ENCODE data around the gene MCUB.

The MCUB gene

GRCh38 chr4:109690690-109691410, 130.8 kb downstream of the MCUB start:
- Histone ChIP-seq H3K9me3 (replicated peaks; ENCODE audit: low read length) (no peaks in the 10 kb centered on the region), H3K4me3 (ENCODE audit: low read length) (no peak overlapping the region), H3K4me2 (ENCODE audit: low read length) (no peak overlapping the region), H3K4me1 (ENCODE audit: control insufficient read depth, insufficient read depth, low read length) (no peaks in the 10 kb centered on the region), H3K27me3 (ENCODE audit: control insufficient read depth, insufficient read depth, low read length) (no peaks in the 10 kb centered on the region), H3K36me3 (ENCODE audit: insufficient read depth, low read length) (peaks cover 23% of the 10 kb centered on the region), H3K9ac (ENCODE audit: low read depth, low read length) (no peak overlapping the region)

- no peaks in the 10 kb centered on the region for H3K4me1 ChIP-seq (ENCODE audit: control insufficient read depth, insufficient read depth, low read length)
- H3K36me3 ChIP-seq (ENCODE audit: insufficient read depth, low read length), result peaks cover 23% of the 10 kb centered on the region
- H3K27me3 ChIP-seq (ENCODE audit: control insufficient read depth, insufficient read depth, low read length), result no peaks in the 10 kb centered on the region
- no peak overlapping the region for H3K9ac ChIP-seq (ENCODE audit: low read depth, low read length)
- no peak overlapping the region for H3K4me3 ChIP-seq (ENCODE audit: low read length)
- no peak overlapping the region for H3K4me2 ChIP-seq (ENCODE audit: low read length)
- H3K9me3 ChIP-seq (replicated peaks; ENCODE audit: low read length), result no peaks in the 10 kb centered on the region
Observed at GRCh38 chr4:109691411-109691920, 131.4 kb downstream of the MCUB start.

GRCh38 chr4:109698656-109699055, 138.6 kb downstream of the MCUB start:
- Histone ChIP-seq H3K4me3 (ENCODE audit: low read length) (no peak overlapping the region), H3K9ac (ENCODE audit: low read depth, low read length) (no peak overlapping the region), H3K9me3 (replicated peaks; ENCODE audit: low read length) (no peaks in the 10 kb centered on the region), H3K4me2 (ENCODE audit: low read length) (no peak overlapping the region), H3K4me1 (ENCODE audit: control insufficient read depth, insufficient read depth, low read length) (peaks cover 7% of the 10 kb centered on the region), H3K36me3 (ENCODE audit: insufficient read depth, low read length) (peaks cover 16% of the 10 kb centered on the region), H3K27me3 (ENCODE audit: control insufficient read depth, insufficient read depth, low read length) (no peaks in the 10 kb centered on the region)

DNA sequence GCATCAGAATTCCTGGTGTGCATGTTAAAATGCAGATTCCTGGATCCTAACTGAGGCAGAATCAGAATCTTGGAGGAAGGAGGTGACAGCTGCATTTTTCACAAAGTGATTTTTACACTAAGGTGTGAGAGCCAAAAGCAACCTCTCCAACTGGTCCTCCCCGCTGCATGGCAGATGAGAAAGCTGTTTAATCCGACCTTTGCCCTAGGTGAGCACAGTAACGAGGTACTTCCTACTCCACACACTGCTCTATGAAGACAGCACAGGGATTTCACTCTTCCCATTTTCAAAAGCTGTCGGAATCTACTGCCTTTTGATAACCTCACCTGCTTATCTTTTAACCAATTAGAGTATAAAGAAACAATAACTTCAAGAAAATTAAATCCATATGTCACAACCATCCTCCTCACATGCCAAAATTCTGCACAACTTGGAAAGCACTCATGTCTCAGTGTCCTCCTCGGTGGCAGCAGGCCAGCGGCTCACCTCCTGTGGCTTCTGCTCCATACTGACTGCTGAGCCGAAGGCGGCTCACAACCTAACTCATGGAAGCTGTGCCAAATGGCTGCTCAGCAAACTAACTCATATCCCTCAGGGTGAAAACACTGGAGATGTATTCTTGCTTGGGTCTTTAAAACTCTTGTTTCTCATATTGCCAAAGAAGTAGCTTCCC, 139.6 kb downstream of the MCUB start:
- H3K9me3 ChIP-seq (replicated peaks; ENCODE audit: low read length), result no peaks in the 10 kb centered on the region
- peaks cover 9% of the 10 kb centered on the region for H3K36me3 ChIP-seq (ENCODE audit: insufficient read depth, low read length)
- H3K4me1 ChIP-seq (ENCODE audit: control insufficient read depth, insufficient read depth, low read length), result peaks cover 7% of the 10 kb centered on the region
- no peak overlapping the region for H3K4me2 ChIP-seq (ENCODE audit: low read length)
- no peaks in the 10 kb centered on the region for H3K27me3 ChIP-seq (ENCODE audit: control insufficient read depth, insufficient read depth, low read length)
- H3K4me3 ChIP-seq (ENCODE audit: low read length), result no peak overlapping the region
- H3K9ac ChIP-seq (ENCODE audit: low read depth, low read length), result no peak overlapping the region

DNA sequence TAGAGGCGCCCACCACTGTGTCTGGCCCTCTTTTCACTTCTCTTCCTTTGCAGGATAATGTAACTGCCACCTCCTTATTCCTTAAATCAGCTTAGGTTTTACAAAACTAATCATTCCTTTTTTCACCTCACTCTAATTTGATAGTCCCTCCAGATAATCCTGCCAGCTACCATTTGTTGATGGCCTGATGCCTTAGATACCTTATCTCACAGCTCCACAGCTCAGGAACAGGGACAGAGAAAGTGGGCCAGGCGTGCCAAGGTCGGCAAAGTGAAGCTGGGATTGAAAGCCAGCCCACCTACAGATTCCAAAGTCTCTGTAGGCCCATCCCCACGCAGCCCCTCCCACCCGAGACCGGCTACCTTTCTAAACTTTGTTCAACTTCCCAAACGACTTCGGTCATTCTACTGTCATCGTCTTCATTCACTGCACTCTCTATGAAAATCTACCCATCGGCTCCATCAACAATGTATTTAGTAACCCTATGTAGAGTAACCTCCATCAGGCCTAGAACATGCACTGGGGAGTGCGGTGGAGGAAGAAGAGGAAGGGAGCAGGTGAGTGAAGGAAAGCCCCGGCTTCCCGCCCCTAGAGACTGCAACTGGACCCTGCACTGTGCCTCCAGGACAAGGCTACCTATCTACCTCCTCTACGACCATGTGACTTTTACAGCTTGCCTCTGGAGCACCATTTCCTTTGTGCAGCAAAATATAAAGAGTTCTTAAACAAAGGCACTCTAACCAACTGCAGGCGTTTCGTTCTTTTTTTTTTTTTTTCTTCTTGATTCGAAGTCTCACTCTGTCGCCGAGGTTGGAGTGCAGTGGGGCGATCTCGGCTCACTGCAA, 141.7 kb downstream of the MCUB start:
- Histone ChIP-seq H3K4me2 (ENCODE audit: low read length) (peak overlapping the region; percentile 96), H3K4me1 (ENCODE audit: control insufficient read depth, insufficient read depth, low read length) (peaks cover 7% of the 10 kb centered on the region), H3K9me3 (replicated peaks; ENCODE audit: low read length) (no peaks in the 10 kb centered on the region), H3K36me3 (ENCODE audit: insufficient read depth, low read length) (peaks cover 9% of the 10 kb centered on the region), H3K4me3 (ENCODE audit: low read length) (peak overlapping the region; percentile 96), H3K27me3 (ENCODE audit: control insufficient read depth, insufficient read depth, low read length) (no peaks in the 10 kb centered on the region), H3K9ac (ENCODE audit: low read depth, low read length) (peak overlapping the region; percentile 93)

- H3K27me3 ChIP-seq (ENCODE audit: control insufficient read depth, insufficient read depth, low read length), result no peaks in the 10 kb centered on the region
- H3K4me3 ChIP-seq (ENCODE audit: low read length), result peak within 1 kb of the TSS; percentile 96
- H3K4me1 ChIP-seq (ENCODE audit: control insufficient read depth, insufficient read depth, low read length), result peaks cover 7% of the 10 kb centered on the region
- H3K9ac ChIP-seq (ENCODE audit: low read depth, low read length), result peak within 1 kb of the TSS; percentile 93
- peak within 1 kb of the TSS; percentile 96 for H3K4me2 ChIP-seq (ENCODE audit: low read length)
- no peaks in the 10 kb centered on the region for H3K36me3 ChIP-seq (ENCODE audit: insufficient read depth, low read length)
- H3K9me3 ChIP-seq (replicated peaks; ENCODE audit: low read length), result no peaks in the 10 kb centered on the region
Observed at GRCh38 chr4:109702950-109703663, 143.1 kb downstream of the MCUB start, which contains the start of gene CASP6. Gene CASP6, minus strand, starts transcription at chr4:109703445. Its CDS starts 50 bp downstream, at chr4:109703395.

DNA sequence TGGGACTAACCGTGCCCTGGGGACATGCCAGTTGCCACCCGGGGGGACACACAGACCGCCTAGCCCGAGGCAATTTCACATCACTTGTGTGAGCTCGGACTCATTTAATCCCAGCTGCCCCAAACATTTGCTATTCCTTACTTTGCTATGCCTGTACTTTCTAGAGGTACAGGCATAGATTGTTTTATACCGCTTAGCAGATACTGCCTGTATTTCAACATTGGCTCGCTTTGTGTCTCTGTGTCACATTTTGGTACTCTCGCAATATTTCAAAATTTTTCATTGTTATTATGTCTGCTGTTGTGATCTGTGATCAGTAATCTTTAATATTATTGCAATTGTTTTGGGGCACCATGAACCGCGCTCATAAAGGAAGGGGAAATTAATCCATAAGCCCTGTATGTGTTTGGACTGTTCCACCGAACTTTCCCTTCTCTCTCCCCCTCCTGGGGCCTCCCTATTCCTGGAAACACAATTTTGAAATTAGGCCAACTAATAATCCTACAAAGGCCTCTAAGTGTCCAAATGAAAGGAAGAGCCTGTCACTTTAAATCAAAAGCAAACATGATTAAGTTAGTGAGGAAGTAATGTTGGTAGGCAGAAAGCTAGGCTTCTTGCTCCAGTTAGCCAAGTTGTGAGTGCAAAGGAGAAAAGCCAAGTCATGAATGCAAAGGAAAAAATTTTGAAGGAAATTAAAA, 143.8 kb downstream of the MCUB start:
- peak overlapping the region; percentile 93 for H3K9ac ChIP-seq (ENCODE audit: low read depth, low read length)
- peak overlapping the region; percentile 96 for H3K4me2 ChIP-seq (ENCODE audit: low read length)
- H3K4me3 ChIP-seq (ENCODE audit: low read length), result peak overlapping the region; percentile 96
- peaks cover 7% of the 10 kb centered on the region for H3K4me1 ChIP-seq (ENCODE audit: control insufficient read depth, insufficient read depth, low read length)
- no peaks in the 10 kb centered on the region for H3K9me3 ChIP-seq (replicated peaks; ENCODE audit: low read length)
- H3K27me3 ChIP-seq (ENCODE audit: control insufficient read depth, insufficient read depth, low read length), result no peaks in the 10 kb centered on the region
- no peaks in the 10 kb centered on the region for H3K36me3 ChIP-seq (ENCODE audit: insufficient read depth, low read length)

DNA sequence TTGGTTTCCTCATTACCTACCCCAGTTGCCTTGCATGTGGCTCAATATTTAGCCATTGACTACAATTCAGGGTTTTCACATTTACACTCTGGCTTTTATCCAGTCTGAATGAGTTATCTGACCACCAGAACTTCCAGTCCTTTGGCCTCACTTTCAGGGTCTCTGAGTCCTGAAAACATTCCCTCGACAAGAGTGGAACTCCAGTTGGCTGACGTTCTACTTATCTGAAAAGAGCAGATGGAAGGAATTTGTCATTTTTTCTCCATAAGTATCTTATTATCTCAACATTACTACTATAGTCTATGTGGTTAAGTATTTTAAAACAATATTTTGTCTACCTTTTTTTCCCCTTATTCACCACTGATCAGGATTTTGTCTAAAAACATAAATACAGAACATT, 148.4 kb downstream of the MCUB start:
- Histone ChIP-seq H3K9me3 (replicated peaks; ENCODE audit: low read length) (no peaks in the 10 kb centered on the region), H3K4me1 (ENCODE audit: control insufficient read depth, insufficient read depth, low read length) (no peaks in the 10 kb centered on the region), H3K27me3 (ENCODE audit: control insufficient read depth, insufficient read depth, low read length) (no peaks in the 10 kb centered on the region), H3K4me3 (ENCODE audit: low read length) (no peak overlapping the region), H3K4me2 (ENCODE audit: low read length) (no peak overlapping the region), H3K9ac (ENCODE audit: low read depth, low read length) (no peak overlapping the region), H3K36me3 (ENCODE audit: insufficient read depth, low read length) (peaks cover 7% of the 10 kb centered on the region)

GRCh38 chr4:109708990-109709389, 148.9 kb downstream of the MCUB start:
- Histone ChIP-seq H3K36me3 (ENCODE audit: insufficient read depth, low read length) (peaks cover 7% of the 10 kb centered on the region), H3K4me3 (ENCODE audit: low read length) (no peak overlapping the region), H3K4me2 (ENCODE audit: low read length) (no peak overlapping the region), H3K9me3 (replicated peaks; ENCODE audit: low read length) (no peaks in the 10 kb centered on the region), H3K27me3 (ENCODE audit: control insufficient read depth, insufficient read depth, low read length) (no peaks in the 10 kb centered on the region), H3K4me1 (ENCODE audit: control insufficient read depth, insufficient read depth, low read length) (no peaks in the 10 kb centered on the region), H3K9ac (ENCODE audit: low read depth, low read length) (no peak overlapping the region)

GRCh38 chr4:109713500-109713899, 153.5 kb downstream of the MCUB start:
- H3K4me3 ChIP-seq (ENCODE audit: low read length), result no peak overlapping the region
- H3K9me3 ChIP-seq (replicated peaks; ENCODE audit: low read length), result no peaks in the 10 kb centered on the region
- H3K27me3 ChIP-seq (ENCODE audit: control insufficient read depth, insufficient read depth, low read length), result no peaks in the 10 kb centered on the region
- H3K9ac ChIP-seq (ENCODE audit: low read depth, low read length), result no peak overlapping the region
- H3K4me1 ChIP-seq (ENCODE audit: control insufficient read depth, insufficient read depth, low read length), result no peaks in the 10 kb centered on the region
- H3K4me2 ChIP-seq (ENCODE audit: low read length), result no peak overlapping the region
- peaks cover 7% of the 10 kb centered on the region for H3K36me3 ChIP-seq (ENCODE audit: insufficient read depth, low read length)

Measured in skeletal muscle satellite cell (primary cell).